Activated B cell treated with CpG ODN at 0.5 μM for 24 hours (primary cell): ENCODE measurements around the gene FBXL19. TPM values are rescaled to one million over a fixed set of nuclear protein-coding genes. Genes with fewer than 3 reads are reported as not detected.

Experiments used
- ATAC-seq: fragments of 200-7000 bp; cut with Tn5 transposase; one replicate; pipeline ENCODE4 v1.10.0; 2021; ENCODE audit warnings: low read depth, mild to moderate bottlenecking, moderate library complexity
- CTCF ChIA-PET: fragments of 350-600 bp; sonication (Branson Sonifier 250); formaldehyde crosslinking; loops from one replicate; lab custom pipeline; 2021; ENCODE audit warnings: antibody characterized with exemption; lab: Charles Lee
- POLR2A ChIA-PET: fragments of 350-600 bp; sonication (Branson Sonifier 250); formaldehyde crosslinking; loops from one replicate; lab custom pipeline; 2021; ENCODE audit warnings: antibody characterized with exemption; lab: Charles Lee
- DNase-seq: peaks from one replicate; pipeline ENCODE4 v3.0.0; 2022
- H3K27ac Mint-ChIP-seq: one replicate; pipeline ENCODE4 v1.8.0; 2020; ENCODE audit warnings: mixed read lengths
- H3K27me3 Mint-ChIP-seq: one replicate; pipeline ENCODE4 v1.8.0; 2021; ENCODE audit warnings: mixed read lengths
- H3K36me3 Mint-ChIP-seq: one replicate; pipeline ENCODE4 v1.8.0; 2021; ENCODE audit warnings: low read depth, mixed read lengths
- H3K4me1 Mint-ChIP-seq: one replicate; pipeline ENCODE4 v1.8.0; 2021; ENCODE audit warnings: mixed read lengths
- H3K4me3 Mint-ChIP-seq: one replicate; pipeline ENCODE4 v1.8.0; 2020; ENCODE audit warnings: mild to moderate bottlenecking, mixed read lengths
- H3K9me3 Mint-ChIP-seq: one replicate; pipeline ENCODE4 v1.8.0; 2020; ENCODE audit warnings: mixed read lengths
- intact Hi-C: fragments of 100-400 bp; cut with micrococcal nuclease; formaldehyde crosslinking; loops from one replicate; pipeline ENCODE4 v1.15.1; 2024
- total RNA-seq: library from RNA; stranded (reverse); gene quantifications from 2 replicates; pipeline ENCODE4 v1.2.3, GENCODE V29; 2022
- TF ChIP-seq, protein P1 (sequence below): fragments of 200-600 bp; IDR thresholded peaks from one replicate; pipeline ENCODE4 v1.8.0; 2022; ENCODE audit warnings: antibody characterized with exemption, mild to moderate bottlenecking

The FBXL19 gene
- total RNA-seq, 1 donor from 2014 or later = 24.2 TPM

DNA sequence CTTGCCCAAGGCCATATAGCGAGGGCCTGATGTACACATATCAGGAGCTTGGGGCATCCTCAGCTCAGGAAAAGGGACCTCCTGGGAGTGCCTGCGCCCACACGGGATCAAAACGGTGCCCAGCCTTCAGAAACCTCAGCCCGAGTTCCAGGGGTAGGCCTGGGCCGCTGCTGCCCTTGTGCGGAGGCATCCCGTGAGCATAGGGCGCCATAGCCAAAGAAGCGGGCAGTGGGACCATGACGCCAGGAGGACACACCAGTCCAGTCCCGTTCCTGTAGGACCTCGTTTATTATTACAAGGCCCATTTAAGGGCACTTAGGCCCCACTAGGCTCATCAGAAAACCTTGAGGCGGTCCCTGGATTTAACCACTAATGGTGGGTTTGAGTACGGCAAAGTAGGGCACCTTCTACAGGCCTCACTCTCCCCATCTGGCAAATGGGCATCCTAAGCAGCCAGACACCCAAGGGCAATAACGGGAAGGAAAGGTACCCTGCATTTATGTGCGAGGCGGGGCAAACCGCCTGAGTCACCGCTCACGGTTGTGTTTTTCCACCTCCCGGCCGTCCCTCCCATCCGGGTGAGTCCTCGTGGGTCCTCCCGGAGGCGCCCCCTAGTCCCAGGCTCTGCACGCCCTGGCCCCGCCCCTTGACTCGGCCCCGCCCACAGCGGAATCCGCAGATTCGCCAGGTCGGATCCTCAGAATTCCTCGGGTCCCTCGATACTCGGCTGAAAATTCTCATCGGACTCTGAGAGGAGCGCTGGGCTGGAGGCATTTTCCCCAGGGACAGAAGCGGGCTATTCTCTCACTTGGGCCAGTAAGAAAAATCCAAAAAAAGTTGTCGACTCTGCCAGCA is 33.5 kb downstream of the FBXL19 start:
- Mint-ChIP-seq H3K9me3 (no peaks in the 10 kb centered on the region), H3K4me1 (peaks cover 31% of the 10 kb centered on the region), H3K27ac (peak overlapping the region; percentile 99), H3K27me3 (no peaks in the 10 kb centered on the region), H3K36me3 (peaks cover 40% of the 10 kb centered on the region), H3K4me3 (peak overlapping the region; percentile 95)
- ATAC-seq (peak; percentile 67), DNase-seq (peak; percentile 77)
- intact Hi-C loops = loop anchor here (1.0 to 10.0 kb wide), 9 partner anchors 8 to 918 kb away; partner anchors contain the start of genes ARMC5, FBRS, KAT8 and ORAI3
- TF ChIP-seq, protein P1, sequence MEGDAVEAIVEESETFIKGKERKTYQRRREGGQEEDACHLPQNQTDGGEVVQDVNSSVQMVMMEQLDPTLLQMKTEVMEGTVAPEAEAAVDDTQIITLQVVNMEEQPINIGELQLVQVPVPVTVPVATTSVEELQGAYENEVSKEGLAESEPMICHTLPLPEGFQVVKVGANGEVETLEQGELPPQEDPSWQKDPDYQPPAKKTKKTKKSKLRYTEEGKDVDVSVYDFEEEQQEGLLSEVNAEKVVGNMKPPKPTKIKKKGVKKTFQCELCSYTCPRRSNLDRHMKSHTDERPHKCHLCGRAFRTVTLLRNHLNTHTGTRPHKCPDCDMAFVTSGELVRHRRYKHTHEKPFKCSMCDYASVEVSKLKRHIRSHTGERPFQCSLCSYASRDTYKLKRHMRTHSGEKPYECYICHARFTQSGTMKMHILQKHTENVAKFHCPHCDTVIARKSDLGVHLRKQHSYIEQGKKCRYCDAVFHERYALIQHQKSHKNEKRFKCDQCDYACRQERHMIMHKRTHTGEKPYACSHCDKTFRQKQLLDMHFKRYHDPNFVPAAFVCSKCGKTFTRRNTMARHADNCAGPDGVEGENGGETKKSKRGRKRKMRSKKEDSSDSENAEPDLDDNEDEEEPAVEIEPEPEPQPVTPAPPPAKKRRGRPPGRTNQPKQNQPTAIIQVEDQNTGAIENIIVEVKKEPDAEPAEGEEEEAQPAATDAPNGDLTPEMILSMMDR = no peak
- POLR2A ChIA-PET = interaction anchor here (0.6 to 1.2 kb wide), 12 partner anchors 13 to 917 kb away, joined by 3 to 9 read pairs (median 4); partner anchors contain the start of genes ARMC5, KAT8, STX1B and ZNF267
- CTCF ChIA-PET = no interaction called here

DNA sequence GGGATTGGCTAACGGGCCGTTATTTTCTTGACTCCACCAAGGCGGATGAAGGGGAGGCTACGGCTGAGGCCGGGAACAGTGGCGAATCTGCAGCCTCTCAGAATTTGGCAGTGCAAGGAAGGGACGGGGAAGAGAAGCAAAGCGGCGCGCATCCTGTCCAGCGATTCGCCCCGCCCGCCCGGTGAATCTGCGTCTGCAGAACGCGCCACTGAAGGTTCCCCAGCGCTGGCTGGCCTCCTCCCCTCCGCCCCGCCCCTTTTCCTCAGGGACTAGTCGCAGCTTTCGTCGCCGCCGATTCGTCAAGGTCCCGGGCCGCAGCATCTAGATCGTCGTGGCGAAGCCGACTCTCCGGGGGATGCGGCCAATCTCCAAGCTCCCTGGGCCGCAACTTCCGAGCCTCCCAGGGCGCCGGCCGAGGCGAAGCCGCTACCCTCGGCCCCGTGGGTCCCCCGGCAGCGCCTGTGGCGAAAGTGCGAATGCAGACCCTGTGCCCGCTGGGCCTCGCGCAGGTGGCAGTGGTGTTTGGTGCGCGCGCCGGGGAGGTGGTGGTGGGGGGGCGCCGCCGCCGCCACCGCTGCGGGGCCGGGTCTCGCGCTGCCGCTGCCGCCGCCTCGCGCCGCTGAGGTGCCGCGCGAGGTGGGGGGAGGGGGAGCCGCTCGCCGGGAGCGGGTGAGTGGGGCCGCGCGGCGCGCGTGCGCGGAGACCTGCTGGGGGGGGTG is 34.2 kb downstream of the FBXL19 start, which contains the start of gene SETD1A:
TSS of gene SETD1A (plus strand) at position 299 of the 719 bp plus-strand sequence. CDS start 978 bp downstream, outside the sequence.
- intact Hi-C loops = loop anchor here (1.0 to 10.0 kb wide), 9 partner anchors 8 to 917 kb away; partner anchors contain the start of genes ARMC5, FBRS, KAT8 and ORAI3
- H3K36me3 Mint-ChIP-seq = peaks cover 46% of the 10 kb centered on the region
- ChIA-PET CTCF (no interaction called here), POLR2A (interaction anchor here (0.6 to 1.2 kb wide), 13 partner anchors 11 to 916 kb away, joined by 3 to 9 read pairs (median 3); partner anchors contain the start of genes ARMC5, KAT8, STX1B and ZNF267)
- H3K9me3 Mint-ChIP-seq = no peaks in the 10 kb centered on the region
- peak within 1 kb of the TSS; percentile 99 for H3K27ac Mint-ChIP-seq
- ATAC-seq = peak; percentile 87
- TF ChIP-seq, protein P1 = no peak
- peaks cover 31% of the 10 kb centered on the region for H3K4me1 Mint-ChIP-seq
- peak; percentile 89 for DNase-seq
- no peaks in the 10 kb centered on the region for H3K27me3 Mint-ChIP-seq
- H3K4me3 Mint-ChIP-seq = peak within 1 kb of the TSS; percentile 95

DNA sequence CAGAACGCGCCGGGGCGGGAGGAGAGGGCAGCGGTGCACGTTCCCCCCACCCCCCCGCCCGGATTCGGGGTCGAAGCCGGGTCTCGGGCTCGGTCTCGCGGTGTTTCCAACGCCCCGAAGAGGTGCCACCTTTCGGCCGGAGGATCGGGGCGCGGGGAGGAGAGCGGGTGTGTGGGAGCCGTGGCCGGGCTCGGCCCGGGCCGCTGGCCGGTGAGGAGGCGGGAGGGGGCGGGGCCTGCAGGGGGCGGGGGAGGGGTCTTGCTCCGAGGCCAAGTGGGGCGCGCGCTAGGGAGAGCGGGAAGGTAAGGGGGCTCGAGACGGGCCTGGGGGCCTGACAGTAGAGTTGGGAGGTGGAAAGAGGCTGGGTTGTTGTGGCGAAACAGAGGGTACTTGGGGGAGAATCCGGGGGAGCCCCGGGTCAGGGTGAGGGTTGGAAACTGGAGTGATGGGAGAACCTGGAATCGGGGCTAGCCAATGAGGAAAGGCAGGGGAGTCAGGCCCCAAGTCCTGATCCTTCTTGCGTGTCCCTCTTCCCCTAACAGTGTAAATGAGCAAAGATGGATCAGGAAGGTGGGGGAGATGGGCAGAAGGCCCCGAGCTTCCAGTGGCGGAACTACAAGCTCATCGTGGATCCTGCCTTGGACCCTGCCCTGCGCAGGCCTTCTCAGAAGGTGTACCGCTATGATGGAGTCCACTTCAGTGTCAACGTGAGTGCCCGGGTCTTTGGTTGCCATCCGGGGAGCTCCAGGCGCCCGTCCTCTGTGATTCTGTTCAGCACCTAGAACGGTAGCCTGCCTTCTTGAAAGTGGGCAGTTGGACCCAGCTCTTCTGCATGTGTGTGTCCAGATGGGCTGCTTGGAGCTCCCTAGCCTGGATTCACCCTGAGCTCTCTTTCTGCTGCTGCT is 35.1 kb downstream of the FBXL19 start:
- Mint-ChIP-seq H3K9me3 (no peaks in the 10 kb centered on the region), H3K36me3 (peaks cover 51% of the 10 kb centered on the region), H3K27ac (peak overlapping the region; percentile 87), H3K4me1 (peaks cover 29% of the 10 kb centered on the region), H3K4me3 (peak overlapping the region; percentile 88), H3K27me3 (no peaks in the 10 kb centered on the region)
- CTCF ChIA-PET = interaction anchor here (1.7 kb wide), 1 partner anchor 9 kb away, joined by 4 read pairs; no protein-coding TSS in a partner anchor
- DNase-seq (no peak), ATAC-seq (peak; percentile 15)
- intact Hi-C loops = loop anchor here (5.0 to 10.0 kb wide), 2 partner anchors 159 to 916 kb away; partner anchors contain the start of genes KAT8 and ZNF267
- TF ChIP-seq, protein P1 = no peak
- POLR2A ChIA-PET = interaction anchor here (0.6 to 1.2 kb wide), 13 partner anchors 11 to 502 kb away, joined by 3 to 9 read pairs (median 3); partner anchors contain the start of genes ARMC5, KAT8, ZNF646 and ZNF668

DNA sequence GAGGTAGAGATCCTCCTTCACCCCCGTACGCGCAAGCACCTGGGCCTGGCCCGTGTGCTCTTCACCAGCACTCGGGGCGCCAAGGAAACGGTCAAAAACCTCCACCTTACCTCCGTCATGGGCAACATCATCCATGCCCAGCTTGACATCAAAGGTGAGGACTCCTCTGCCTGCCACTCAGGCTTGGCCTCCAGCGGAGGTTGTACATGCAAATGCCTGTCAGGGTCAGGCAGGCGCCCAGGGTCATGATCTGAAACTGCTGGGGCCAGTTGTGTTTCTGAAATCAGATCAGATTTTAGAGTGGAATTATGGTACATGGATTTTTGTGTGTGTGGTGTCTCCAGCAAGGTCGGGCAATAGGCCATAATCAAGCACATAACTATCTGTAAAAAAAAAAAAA is 38.0 kb downstream of the FBXL19 start:
- CTCF ChIA-PET = interaction anchor here (0.9 kb wide), 1 partner anchor 41 kb away, joined by 4 read pairs; no protein-coding TSS in a partner anchor
- H3K4me3 Mint-ChIP-seq = no peak overlapping the region
- ATAC-seq (no peak), DNase-seq (no peak)
- H3K27ac Mint-ChIP-seq = no peak overlapping the region
- no peaks in the 10 kb centered on the region for H3K9me3 Mint-ChIP-seq
- POLR2A ChIA-PET = interaction anchor here (0.7 to 0.9 kb wide), 2 partner anchors 24 to 35 kb away, joined by 3 read pairs; partner anchors contain the start of gene HSD3B7
- no peaks in the 10 kb centered on the region for H3K27me3 Mint-ChIP-seq
- H3K36me3 Mint-ChIP-seq = peaks cover 73% of the 10 kb centered on the region
- intact Hi-C loops = no loop called here
- TF ChIP-seq, protein P1 = no peak
- H3K4me1 Mint-ChIP-seq = peaks cover 24% of the 10 kb centered on the region
